HG02938 (cell line): ENCODE results near the gene TMTC2.

ENCODE experiments used
- ATAC-seq: cut with Tn5 transposase; IDR thresholded peaks from one replicate; pipeline ENCODE4 v1.9.1; 2021; ENCODE audit warnings: mild to moderate bottlenecking, moderate library complexity; ENCODE audit not compliant: unreplicated experiment

TMTC2 gene

DNA sequence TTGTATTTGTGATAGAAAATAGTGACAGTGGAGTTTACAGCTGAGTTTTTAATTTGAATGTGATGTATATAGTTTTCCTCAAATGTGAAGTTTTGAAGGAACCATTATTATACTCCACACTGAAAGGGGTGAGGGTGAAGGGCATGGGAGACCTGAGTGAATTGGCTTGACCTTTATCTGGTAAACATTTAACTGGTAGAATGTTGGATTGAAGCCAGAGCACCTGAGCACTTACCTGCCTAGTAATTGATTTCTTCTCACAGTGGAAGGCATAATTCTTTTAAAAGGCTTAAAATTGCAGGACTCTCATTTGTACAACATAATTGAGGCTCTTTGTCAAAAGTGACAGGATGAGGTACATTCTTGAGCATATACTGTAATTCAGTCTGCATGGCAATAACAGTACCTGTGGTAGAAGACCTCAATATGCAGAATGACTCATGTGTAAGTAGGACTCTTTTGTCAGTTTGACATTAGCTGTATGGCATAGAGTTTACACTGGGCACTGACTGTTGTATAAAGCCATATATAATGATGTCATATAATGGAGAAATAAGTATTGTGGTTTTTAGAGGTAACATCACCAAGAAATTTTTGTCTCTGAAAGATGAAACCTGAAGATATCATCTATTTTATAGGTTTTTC, 309.6 kb downstream of the TMTC2 start:
- ATAC-seq, result peak; percentile 94

DNA sequence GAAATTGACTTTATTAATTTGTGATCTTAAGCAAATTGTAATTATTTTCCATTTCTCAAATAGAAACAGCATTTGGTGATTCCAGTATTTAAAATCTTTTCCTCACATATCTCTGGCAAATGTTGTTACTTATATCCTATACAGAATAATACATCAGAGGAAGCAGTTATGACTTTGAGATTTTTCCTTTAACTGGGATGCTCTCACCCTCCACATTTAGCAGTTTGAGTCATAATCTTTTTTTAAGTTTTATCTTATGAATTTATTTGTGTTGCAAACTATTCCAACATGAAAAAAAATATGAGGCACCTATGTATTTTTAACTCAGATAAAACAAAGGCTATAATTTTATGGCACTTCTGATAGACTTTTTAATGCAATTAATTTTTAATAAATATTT, 311.8 kb downstream of the TMTC2 start:
- no peak for ATAC-seq

DNA sequence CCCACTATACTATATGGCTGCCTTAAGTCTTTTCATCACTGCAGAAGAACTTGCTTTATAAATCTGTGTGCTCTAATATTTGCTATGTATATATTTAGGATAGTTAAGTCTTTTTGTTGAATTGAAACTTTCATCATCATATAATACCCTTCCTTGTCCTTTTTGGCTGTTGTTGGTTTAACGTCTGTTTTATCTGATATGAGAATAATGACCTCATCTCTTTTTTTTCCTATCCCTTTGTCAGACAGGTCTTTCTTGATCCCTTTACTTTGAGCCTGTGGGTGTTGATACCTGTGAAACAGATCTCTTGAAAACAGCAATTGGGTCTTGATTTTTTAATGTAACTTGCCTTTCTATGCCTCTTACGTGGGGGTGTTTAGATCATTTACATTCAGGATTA, 316.3 kb downstream of the TMTC2 start:
- no peak for ATAC-seq

DNA sequence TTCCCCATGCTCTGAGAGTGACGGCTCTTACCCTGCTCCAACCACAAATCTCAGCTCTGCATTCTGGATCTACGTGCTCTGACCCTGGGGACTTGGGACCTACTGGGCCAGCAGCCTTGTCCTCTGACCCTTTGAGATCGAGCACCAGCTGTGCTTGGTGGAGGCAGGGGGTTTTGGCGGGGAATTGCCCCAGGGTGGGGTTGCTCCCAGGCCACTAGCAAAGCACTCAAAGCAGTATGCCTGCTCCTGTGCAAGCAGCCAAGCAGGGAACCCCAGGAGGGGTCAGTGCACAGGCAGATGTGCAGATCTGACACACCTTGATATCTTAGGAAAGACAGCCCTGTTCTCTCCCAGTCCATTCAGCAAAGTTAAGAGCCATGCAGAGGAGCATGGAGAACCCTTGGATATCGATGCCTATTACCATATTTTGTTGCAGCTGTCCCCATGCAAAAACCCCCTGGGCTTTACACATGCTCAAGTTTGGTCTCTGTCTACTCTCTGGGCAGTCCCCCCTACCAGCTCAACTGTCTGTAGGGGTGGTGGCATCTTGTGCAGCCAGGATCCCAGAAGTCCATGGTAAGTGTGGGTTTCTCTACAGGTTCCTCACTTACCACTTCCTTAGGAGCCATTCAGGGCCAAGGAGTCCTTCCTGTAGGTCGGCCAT, 319.0 kb downstream of the TMTC2 start:
- no peak for ATAC-seq

DNA sequence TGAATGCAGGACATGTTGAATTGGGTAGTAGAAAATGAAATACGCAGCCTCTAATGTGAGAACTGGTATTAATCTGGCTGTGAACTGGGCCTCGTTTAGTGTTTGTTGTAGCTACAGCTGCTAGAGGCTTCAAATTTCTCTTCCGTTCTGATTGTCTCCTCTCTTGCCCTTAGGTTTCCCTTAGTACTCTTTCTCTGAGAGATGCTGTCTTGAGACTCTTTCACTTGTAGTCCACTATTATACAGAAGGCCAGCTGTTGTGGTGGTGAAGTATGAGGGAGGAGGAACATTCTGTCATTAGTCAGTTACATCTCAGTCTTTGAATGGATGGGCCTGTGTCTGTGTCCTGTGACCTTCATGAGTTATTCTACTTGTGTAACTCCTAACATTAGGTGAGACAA, 322.0 kb downstream of the TMTC2 start:
- no peak for ATAC-seq

DNA sequence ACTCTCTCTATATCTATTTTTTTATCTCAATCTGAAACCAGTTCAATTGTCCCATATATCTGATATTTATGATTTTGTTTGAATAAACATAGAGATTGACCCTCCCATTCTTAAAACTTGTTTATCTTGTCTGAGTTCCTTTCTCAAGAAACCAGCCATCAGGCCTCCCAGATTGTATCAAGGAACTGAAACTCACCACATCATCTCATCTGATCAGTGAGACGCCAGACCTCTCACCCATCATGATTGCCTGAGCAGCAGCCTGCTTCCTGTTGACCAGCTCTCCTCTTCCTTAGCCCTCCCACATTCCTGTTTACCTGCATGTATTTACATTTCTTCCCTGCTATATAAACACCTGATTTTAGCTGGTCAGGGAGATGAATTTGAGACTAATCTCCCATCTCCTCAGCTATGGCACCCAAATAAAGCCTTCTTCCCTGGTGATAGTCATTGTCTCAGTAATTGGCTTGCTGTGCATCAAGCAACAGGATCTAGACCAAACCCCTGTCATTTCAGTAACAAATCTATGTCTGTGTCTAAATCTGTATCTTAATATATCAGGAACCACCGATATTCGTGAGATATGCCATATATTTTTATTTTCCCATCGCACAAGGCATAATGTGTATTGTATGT, 323.6 kb downstream of the TMTC2 start:
- peak; percentile 71 for ATAC-seq

DNA sequence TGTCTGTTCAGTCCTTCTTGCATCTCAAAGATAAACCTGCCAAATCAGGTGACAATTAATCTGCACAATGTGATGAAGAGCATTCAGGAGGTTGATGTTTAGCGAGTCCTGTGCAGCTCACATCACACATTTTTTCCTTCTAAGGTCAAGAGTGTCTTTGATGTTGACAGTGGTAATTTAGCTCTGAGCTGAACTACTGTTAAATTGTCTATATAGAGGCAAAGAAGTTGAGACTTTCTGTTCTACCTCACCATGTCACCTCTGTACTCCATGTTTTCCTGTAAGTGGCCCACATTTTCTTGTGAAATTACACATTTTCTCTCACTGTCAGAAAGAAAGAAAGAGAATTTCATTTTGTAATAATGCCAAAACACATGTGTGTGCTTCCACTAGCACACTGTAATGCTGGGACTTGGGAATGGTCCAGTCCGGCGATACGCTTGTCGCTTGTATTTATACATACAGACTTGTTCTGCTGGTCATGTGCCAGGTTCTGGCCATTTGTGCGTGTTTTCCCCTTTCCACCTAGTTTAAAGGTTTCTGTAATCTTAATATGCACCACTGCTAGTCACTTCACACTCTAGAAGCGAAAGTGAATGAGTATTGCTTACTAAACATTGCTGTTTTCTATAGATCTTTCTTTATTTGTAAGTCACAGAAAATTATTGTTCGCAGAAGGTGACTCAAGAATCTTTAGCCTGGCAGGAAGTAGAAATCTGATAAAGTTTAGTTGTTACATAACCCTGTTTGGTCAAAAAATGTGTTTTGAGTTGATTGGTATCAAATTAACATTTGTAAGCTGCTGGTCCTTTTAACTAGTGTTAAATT, 328.9 kb downstream of the TMTC2 start:
- no peak for ATAC-seq

DNA sequence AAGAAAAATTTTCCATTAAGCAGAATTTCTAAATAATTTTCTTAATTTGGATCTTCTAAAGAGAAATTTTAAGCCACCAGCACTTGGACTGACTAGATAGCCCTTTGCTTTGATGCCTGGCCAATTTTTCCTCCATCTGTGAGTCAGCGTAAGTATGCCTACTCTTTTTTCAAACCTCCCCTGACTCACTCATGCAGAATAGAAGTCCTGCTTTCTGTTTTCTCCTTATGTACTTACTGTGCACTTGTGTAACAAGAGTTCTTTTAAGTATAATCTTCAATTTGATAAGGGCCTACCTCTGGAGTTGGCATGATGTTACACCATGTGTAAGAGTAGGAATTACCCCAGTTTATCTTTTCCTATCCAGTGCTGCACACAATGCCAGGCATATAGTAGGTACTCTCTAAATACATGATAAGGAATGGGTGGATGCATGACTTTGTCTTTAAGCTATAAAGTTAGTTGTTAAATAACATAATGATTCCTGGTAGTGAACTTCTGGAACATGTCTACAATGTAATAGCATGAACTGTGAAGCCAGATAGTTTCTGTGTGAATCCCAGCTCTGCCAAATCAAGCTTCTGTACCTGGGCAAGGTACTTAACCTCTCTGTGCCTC, 329.6 kb downstream of the TMTC2 start:
- ATAC-seq, result no peak

DNA sequence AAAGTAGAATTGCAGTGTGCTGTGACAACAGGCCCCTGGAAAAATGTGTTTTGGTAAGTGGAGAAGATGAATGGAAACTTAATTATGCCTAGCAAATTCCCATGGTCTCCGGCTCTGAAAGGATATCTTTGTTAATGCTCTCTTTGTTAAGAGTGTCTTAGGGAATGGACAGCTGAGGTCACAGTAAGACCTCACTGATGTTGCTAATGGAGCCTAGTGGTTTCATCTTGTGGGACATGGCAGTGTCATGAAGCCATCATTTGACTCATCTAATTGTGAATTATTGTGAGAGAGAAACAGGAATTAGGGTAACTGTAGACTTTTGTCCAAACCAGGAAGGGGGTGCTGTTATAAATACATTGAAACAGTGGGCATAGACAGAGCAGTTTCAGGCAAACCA, 330.3 kb downstream of the TMTC2 start:
- ATAC-seq, result no peak

DNA sequence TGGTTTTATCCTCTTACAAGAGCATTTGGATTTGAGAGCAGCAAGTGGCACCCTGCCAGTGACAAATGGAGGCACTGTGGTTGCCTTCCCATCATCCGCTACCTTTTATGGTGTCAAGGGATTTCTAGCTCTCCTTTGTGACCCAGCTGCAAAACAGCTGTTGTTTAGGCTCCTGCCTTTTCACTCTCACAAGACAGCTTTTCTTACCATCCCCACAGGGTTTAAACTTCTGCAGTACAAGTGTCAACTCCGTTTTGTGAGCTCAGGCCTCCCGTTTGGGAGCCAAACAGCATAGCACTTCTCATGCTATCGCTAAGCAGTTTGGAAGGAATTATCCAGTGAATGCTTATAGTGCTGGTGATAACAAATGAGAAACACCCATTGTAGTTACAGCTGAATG, 331.4 kb downstream of the TMTC2 start:
- no peak for ATAC-seq

DNA sequence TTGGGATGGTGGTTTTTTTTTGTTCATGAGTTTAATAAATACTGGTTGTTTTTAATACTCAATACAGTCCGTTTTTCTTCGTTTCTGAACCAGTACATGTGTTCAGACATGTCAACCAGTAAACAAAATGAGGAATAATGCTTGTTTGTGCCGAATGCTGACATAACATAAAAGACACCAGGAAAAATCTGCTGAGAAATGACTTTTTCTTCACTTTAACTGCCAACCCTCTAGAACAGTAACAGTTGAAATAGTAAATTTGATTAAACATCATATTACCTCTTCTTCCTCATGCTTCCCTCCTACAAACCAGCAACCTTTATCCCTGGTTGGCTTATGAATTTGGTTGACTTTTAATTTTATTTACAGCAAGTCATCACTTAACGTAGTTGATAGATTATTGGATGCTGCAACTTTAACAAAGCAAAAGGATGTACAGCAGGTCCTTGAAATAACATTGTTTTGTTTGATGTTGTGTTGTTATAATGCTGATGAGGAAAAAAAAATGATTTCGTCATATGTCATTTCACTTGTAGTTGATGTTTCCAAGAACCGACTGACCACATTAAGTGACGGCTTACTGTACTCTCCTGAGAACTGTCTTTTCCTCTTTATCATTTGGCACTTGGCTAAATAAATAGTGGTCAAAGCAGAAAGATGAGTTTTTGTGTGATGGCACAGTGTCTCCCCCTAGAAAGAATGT, 340.5 kb downstream of the TMTC2 start:
- no peak for ATAC-seq

DNA sequence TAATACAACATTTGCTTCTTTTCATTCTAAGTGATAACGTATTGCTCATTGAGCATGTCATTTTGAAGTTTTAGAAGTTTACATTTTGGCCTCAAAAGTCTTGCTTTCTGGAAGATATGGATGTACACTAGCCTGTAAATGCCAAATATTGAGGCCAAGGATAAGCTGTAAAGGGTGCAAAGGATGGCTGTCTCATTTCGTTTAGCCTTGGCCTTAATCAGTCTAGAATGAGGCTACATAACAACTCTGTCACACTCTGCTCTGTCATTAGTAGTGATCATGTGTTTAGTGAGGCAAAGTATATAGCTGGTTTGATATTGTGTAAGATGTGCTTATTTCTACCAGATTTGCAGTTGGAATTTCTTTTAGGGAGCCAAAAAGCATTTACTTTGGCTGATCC, 344.5 kb downstream of the TMTC2 start:
- no peak for ATAC-seq

DNA sequence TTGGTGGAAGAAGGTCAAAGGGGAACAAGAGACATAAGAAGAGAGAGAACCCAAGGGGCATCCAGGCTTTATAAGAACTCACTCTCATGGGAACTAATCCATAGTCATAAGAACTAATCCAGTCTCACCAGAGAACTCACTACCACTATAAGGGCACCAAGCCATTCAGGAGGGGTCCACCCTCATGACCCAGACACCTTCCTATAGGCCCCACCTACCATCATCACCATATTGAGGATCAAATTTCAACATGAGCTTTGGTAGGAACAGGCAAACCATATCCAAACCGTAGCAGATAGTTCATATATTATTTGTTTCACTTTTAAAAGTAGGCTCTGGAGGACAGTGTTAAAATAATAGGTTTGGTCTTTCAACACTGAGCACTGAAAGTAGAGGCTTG, 350.1 kb downstream of the TMTC2 start:
- ATAC-seq, result no peak

DNA sequence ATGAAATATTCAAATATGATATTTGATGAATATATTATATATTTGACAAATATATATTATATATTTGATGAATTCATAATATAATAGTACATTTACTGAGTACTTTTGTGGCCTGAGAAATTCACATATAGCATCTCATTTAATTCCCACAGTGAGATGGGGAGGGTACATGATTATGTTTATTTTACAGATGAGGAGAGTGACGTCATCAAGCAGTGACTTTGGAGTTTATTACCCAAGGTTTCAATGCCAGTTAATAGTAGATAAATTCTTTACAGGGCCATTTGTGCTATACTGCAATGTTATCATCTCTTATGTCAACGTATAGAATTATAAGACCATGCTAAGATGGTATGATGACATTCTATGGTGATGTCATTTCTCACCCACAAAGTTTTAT, 352.7 kb downstream of the TMTC2 start:
- no peak for ATAC-seq

DNA sequence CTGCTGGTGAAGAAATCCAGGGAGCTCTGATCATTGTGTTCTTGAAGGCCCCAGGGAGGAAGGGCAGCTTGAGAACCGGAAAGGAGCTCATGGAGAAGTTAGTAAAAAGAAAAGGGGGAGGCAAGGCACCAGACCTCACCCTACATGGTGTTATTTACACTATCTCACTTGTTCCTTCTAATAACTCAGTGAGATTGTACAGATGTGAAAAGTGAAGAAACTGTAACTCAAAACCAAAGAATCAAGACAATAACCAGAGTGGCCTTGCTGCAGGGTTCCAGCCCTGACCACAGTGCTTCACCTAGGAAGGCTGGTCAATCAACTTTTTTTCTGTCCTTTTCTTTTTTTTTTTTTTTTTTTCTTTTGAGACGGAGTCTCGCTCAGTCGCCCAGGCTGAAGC, 353.6 kb downstream of the TMTC2 start:
- no peak for ATAC-seq

DNA sequence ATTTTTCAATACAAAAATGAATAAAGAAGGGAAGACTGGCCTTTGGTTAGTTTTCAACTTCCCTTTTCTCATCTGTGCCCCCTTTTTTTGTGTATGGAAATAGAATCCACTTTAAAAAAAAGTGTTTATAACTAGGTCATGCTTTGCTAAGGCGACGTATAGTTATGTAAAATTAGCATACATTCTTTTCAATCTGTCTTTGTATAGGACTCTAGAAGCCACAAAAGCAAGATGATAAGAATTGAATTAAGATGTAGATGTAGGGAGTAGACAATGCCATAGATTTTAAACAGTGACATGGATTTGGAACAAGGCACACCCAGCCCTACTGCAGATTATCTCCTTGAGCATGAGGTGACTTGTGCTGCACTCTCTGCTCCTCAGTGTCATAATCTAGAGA, 354.3 kb downstream of the TMTC2 start:
- no peak for ATAC-seq

DNA sequence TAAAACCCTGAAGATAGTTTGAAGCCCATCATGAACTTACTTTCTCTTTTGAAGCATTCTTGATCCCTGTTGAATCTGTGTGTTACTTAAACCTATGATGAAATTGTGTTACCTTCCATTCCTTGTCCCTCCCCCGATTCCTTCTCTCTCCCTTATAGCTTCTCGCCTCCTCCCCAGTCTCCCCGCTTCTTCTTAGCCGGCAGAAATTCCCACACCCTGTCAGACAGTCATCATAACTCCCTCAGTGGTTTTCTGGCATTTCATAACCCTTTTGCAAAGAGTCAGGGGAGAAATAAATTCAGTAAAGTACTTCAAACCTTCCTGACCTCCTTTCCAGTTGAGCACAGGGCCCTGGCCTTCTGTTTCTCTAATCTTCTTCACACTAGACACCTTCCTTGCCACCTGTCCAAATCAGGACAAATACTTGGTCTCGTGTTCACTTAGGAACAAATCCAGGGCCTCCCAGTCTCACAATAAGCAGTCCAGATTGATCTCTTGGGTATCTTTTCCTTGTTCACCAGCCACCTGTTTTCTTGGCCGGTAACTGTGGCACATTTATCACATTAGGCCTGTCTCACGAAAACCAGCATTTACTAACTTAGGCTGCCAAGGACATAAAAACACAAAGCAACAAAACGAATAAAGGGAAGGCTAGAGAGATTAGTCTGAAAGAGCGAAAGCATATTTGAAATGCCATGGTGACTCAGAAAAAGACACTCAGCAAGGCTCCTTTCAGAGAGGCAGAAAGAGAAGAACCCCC, 355.9 kb downstream of the TMTC2 start:
- ATAC-seq, result no peak

DNA sequence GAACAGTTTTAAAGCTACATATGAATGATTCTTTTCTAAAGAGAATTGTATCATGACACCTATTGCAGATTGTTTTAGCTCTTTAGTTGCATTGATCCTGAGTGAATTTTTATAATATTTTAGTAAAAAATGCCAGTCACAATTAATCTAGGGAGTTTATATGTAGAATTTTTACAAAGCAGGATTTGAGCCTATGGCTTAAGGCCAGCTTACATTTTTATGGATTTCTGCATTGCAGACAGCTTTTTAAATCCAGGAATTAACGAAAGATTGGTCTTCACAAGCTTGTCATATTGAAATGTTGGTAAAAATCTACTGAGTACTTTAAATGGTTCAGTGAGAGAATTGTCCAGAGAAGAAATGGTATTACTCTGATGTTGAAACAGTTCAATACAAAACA, 358.0 kb downstream of the TMTC2 start:
- ATAC-seq, result no peak

DNA sequence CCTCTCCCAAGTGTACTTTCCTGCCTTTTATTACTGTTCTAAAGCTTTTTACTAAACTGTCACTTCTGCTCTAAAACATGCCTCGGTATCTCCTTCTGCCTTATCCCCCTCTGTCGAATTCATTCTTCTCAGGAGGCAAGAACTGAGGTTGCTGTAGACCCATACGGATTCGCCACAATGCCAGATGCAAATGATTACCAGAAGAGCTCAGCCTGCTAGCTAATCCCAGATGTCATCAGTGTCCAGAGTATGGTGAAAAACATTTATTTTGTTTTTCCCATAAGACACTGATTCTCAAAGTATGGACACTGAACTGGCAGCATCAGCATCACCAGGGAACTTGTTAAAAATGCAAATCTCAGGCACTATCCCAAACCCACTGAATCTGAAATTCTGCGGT, 359.3 kb downstream of the TMTC2 start:
- no peak for ATAC-seq

DNA sequence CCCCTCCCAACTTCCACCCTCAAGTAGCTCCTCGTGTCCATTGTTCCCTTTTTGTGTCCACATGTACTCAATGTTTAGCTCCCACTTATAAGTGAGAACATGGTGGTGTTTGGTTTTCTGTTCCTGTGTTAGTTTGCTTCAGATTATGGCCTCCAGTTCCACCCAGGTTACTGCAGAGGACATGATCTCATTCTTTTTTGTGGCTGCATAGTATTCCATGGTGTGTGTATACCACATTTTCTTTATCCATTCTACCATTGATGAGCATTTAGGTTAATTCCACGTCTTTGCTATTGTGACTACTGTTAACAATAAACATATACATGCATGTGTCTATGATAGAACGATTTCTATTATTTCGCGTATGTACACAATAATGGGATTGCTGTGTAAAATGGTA, 362.6 kb downstream of the TMTC2 start:
- no peak for ATAC-seq
